Stimulated activated CD8-positive, alpha-beta memory T cell treated with anti-CD3 and anti-CD28 coated beads, Interleukin-12 subunit alpha, Interleukin-12 subunit beta, amount 100 ng/mL, for 24 hours (primary cell): ENCODE results near the gene KRTAP1-5.
"Not testable (repeated sequence)": the region's sequence is repeated elsewhere in the genome, so short reads cannot be mapped to it uniquely, and the experiment has no call there.

Source experiments
- DNase-seq: peaks from one replicate; pipeline ENCODE4 v3.0.0-alpha.2; 2020; ENCODE audit errors: extremely low read depth

Gene KRTAP1-5

GRCh38 chr17:41026715-41027471 lies at the start of gene KRTAP1-5:
Gene KRTAP1-5, minus strand, starts transcription at chr17:41027208. Its CDS starts 53 bp downstream, at chr17:41027155.
- DNase-seq, result no peak

GRCh38 chr17:41076788-41077187 lies 49.8 kb upstream of the KRTAP1-5 start:
- DNase-seq, result no peak

GRCh38 chr17:41073676-41074075 lies 46.7 kb upstream of the KRTAP1-5 start:
- no peak for DNase-seq

GRCh38 chr17:41071606-41072360 lies 44.8 kb upstream of the KRTAP1-5 start:
- DNase-seq, result no peak

- no peak for DNase-seq
Observed at GRCh38 chr17:41069031-41069430, 42.0 kb upstream of the KRTAP1-5 start.

GRCh38 chr17:41067281-41067680 lies 40.3 kb upstream of the KRTAP1-5 start:
- DNase-seq, result no peak

- DNase-seq, result no peak
Observed at GRCh38 chr17:41065829-41066624, 39.0 kb upstream of the KRTAP1-5 start, which contains the start of gene KRTAP2-4. Gene KRTAP2-4, minus strand, starts transcription at chr17:41065879. Its CDS starts 34 bp downstream, at chr17:41065845.

- DNase-seq, result not testable (repeated sequence)
Observed at GRCh38 chr17:41065016-41065689, 38.1 kb upstream of the KRTAP1-5 start.

- no peak for DNase-seq
Observed at GRCh38 chr17:41064301-41064700, 37.3 kb upstream of the KRTAP1-5 start.

- DNase-seq, result no peak
Observed at GRCh38 chr17:41063449-41063848, 36.4 kb upstream of the KRTAP1-5 start.

- DNase-seq, result no peak
Observed at GRCh38 chr17:41061964-41062363, 35.0 kb upstream of the KRTAP1-5 start.

- DNase-seq, result no peak
Observed at GRCh38 chr17:41060052-41060604, 33.1 kb upstream of the KRTAP1-5 start, which contains the start of gene KRTAP2-3. Gene KRTAP2-3, minus strand, starts transcription at chr17:41060114. Its CDS starts 64 bp downstream, at chr17:41060050.

- DNase-seq, result not testable (repeated sequence)
Observed at GRCh38 chr17:41059276-41060051, 32.5 kb upstream of the KRTAP1-5 start.

- no peak for DNase-seq
Observed at GRCh38 chr17:41058741-41059140, 31.7 kb upstream of the KRTAP1-5 start.

- no peak for DNase-seq
Observed at GRCh38 chr17:41057547-41057946, 30.5 kb upstream of the KRTAP1-5 start.

GRCh38 chr17:41055130-41055529 lies 28.1 kb upstream of the KRTAP1-5 start, which contains the start of gene KRTAP2-2:
Gene KRTAP2-2, minus strand, starts transcription at chr17:41055230. Its CDS starts 19 bp downstream, at chr17:41055211.
- not testable (repeated sequence) for DNase-seq

GRCh38 chr17:41054556-41054955 lies 27.5 kb upstream of the KRTAP1-5 start:
- not testable (repeated sequence) for DNase-seq

GRCh38 chr17:41054025-41054424 lies 27.0 kb upstream of the KRTAP1-5 start:
- no peak for DNase-seq

GRCh38 chr17:41052566-41052965 lies 25.6 kb upstream of the KRTAP1-5 start:
- no peak for DNase-seq

GRCh38 chr17:41049110-41049509 lies 22.1 kb upstream of the KRTAP1-5 start:
- no peak for DNase-seq
